HUES6 (cell line): ENCODE measurements around the gene FHOD3.
"Not testable (repeated sequence)": the region's sequence is repeated elsewhere in the genome, so short reads cannot be mapped to it uniquely, and the experiment has no call there.

Experiments
- H3K27ac ChIP-seq: 2 replicates; pipeline ENCODE4 v1.7.0; 2013; ENCODE audit warnings: low read depth, mild to moderate bottlenecking, low read length, inconsistent platforms
- H3K27me3 ChIP-seq: 2 replicates; pipeline ENCODE4 v1.6.1; 2013; ENCODE audit warnings: low read length; ENCODE audit not compliant: control insufficient read depth, insufficient read depth
- H3K36me3 ChIP-seq: 2 replicates; pipeline ENCODE4 v1.6.1; 2013; ENCODE audit warnings: low read length; ENCODE audit not compliant: control insufficient read depth, insufficient read depth
- H3K4me1 ChIP-seq: 2 replicates; pipeline ENCODE4 v1.6.1; 2013; ENCODE audit warnings: low read length; ENCODE audit not compliant: control insufficient read depth, insufficient read depth
- H3K4me3 ChIP-seq: 2 replicates; pipeline ENCODE4 v1.5.1; 2013; ENCODE audit warnings: low read depth, low read length
- H3K9ac ChIP-seq: one replicate; pipeline ENCODE4 v1.6.1; 2013; ENCODE audit warnings: mild to moderate bottlenecking, low read length
- H3K9me3 ChIP-seq: 2 replicates; pipeline ENCODE4 v1.6.1; 2013; ENCODE audit warnings: low read depth, low read length; ENCODE audit not compliant: control insufficient read depth, insufficient read depth

The FHOD3 gene

GRCh38 chr18:36813101-36813775 is 515.7 kb downstream of the FHOD3 start:
- Histone ChIP-seq H3K36me3 (peaks cover 56% of the 10 kb centered on the region), H3K9me3 (no peaks in the 10 kb centered on the region), H3K27me3 (no peaks in the 10 kb centered on the region), H3K4me3 (no peak overlapping the region), H3K27ac (no peak overlapping the region), H3K9ac (no peak overlapping the region), H3K4me1 (no peaks in the 10 kb centered on the region)

- H3K36me3 ChIP-seq: peaks cover 62% of the 10 kb centered on the region
- no peak overlapping the region for H3K9ac ChIP-seq
- H3K4me1 ChIP-seq: no peaks in the 10 kb centered on the region
- H3K4me3 ChIP-seq: no peak overlapping the region
- H3K27ac ChIP-seq: no peak overlapping the region
- H3K27me3 ChIP-seq: no peaks in the 10 kb centered on the region
- no peaks in the 10 kb centered on the region for H3K9me3 ChIP-seq
These were observed 516.3 kb downstream of the FHOD3 start for GRCh38 chr18:36813824-36814223.

- Histone ChIP-seq H3K9me3 (no peaks in the 10 kb centered on the region), H3K4me1 (no peaks in the 10 kb centered on the region), H3K36me3 (peaks cover 64% of the 10 kb centered on the region), H3K4me3 (no peak overlapping the region), H3K27me3 (no peaks in the 10 kb centered on the region), H3K9ac (no peak overlapping the region), H3K27ac (no peak overlapping the region)
These were observed 517.5 kb downstream of the FHOD3 start for GRCh38 chr18:36814994-36815393.

- peaks cover 59% of the 10 kb centered on the region for H3K36me3 ChIP-seq
- H3K9ac ChIP-seq: not testable (repeated sequence)
These were observed 518.6 kb downstream of the FHOD3 start for GRCh38 chr18:36816096-36816495.

GRCh38 chr18:36817039-36817438 is 519.5 kb downstream of the FHOD3 start:
- H3K9me3 ChIP-seq: no peaks in the 10 kb centered on the region
- no peak overlapping the region for H3K27ac ChIP-seq
- no peak overlapping the region for H3K4me3 ChIP-seq
- no peaks in the 10 kb centered on the region for H3K4me1 ChIP-seq
- no peak overlapping the region for H3K9ac ChIP-seq
- H3K27me3 ChIP-seq: no peaks in the 10 kb centered on the region
- H3K36me3 ChIP-seq: peaks cover 62% of the 10 kb centered on the region

More at GRCh38 chr18:36816096-36816495, 518.6 kb downstream of the FHOD3 start:
- H3K4me1 ChIP-seq, H3K27me3 ChIP-seq, H3K27ac ChIP-seq, H3K9me3 ChIP-seq, H3K4me3 ChIP-seq: not testable (repeated sequence)

- no peak overlapping the region for H3K4me3 ChIP-seq
- no peak overlapping the region for H3K27ac ChIP-seq
- H3K4me1 ChIP-seq: no peaks in the 10 kb centered on the region
- no peaks in the 10 kb centered on the region for H3K9me3 ChIP-seq
- no peaks in the 10 kb centered on the region for H3K27me3 ChIP-seq
- H3K9ac ChIP-seq: no peak overlapping the region
- peaks cover 53% of the 10 kb centered on the region for H3K36me3 ChIP-seq
These were observed 521.1 kb downstream of the FHOD3 start for GRCh38 chr18:36818652-36819051.

GRCh38 chr18:36819621-36820020 is 522.1 kb downstream of the FHOD3 start:
- no peaks in the 10 kb centered on the region for H3K9me3 ChIP-seq
- no peak overlapping the region for H3K27ac ChIP-seq
- H3K36me3 ChIP-seq: peaks cover 46% of the 10 kb centered on the region
- H3K27me3 ChIP-seq: no peaks in the 10 kb centered on the region
- H3K4me1 ChIP-seq: no peaks in the 10 kb centered on the region
- no peak overlapping the region for H3K9ac ChIP-seq
- H3K4me3 ChIP-seq: no peak overlapping the region

GRCh38 chr18:36821681-36822080 is 524.2 kb downstream of the FHOD3 start:
- Histone ChIP-seq H3K36me3 (peaks cover 37% of the 10 kb centered on the region), H3K9ac (no peak overlapping the region), H3K4me3 (no peak overlapping the region), H3K9me3 (no peaks in the 10 kb centered on the region), H3K27ac (no peak overlapping the region), H3K27me3 (no peaks in the 10 kb centered on the region), H3K4me1 (no peaks in the 10 kb centered on the region)

- H3K9ac ChIP-seq: no peak overlapping the region
- no peak overlapping the region for H3K27ac ChIP-seq
- peaks cover 6% of the 10 kb centered on the region; the same call in 1 of the 2 replicates for H3K4me1 ChIP-seq
- H3K9me3 ChIP-seq: no peaks in the 10 kb centered on the region
- H3K4me3 ChIP-seq: no peak overlapping the region
- H3K27me3 ChIP-seq: no peaks in the 10 kb centered on the region
- peaks cover 17% of the 10 kb centered on the region for H3K36me3 ChIP-seq
These were observed 528.0 kb downstream of the FHOD3 start for GRCh38 chr18:36825526-36825925.

- Histone ChIP-seq H3K9ac (no peak overlapping the region), H3K36me3 (peaks cover 14% of the 10 kb centered on the region), H3K4me1 (peaks cover 6% of the 10 kb centered on the region; the same call in 1 of the 2 replicates), H3K4me3 (no peak overlapping the region), H3K27me3 (no peaks in the 10 kb centered on the region), H3K9me3 (no peaks in the 10 kb centered on the region), H3K27ac (no peak overlapping the region)
These were observed 529.0 kb downstream of the FHOD3 start for GRCh38 chr18:36826556-36826955.

GRCh38 chr18:36828157-36828629 is 530.7 kb downstream of the FHOD3 start:
- Histone ChIP-seq H3K4me3 (peak overlapping the region; percentile 95), H3K27ac (peak overlapping the region; percentile 45; the same call in 1 of the 2 replicates), H3K36me3 (peaks cover 9% of the 10 kb centered on the region), H3K9me3 (no peaks in the 10 kb centered on the region), H3K27me3 (no peaks in the 10 kb centered on the region), H3K9ac (peak overlapping the region; percentile 90), H3K4me1 (peaks cover 6% of the 10 kb centered on the region; the same call in 1 of the 2 replicates)
